ENCODE data around the gene CAMK1D.

DNA sequence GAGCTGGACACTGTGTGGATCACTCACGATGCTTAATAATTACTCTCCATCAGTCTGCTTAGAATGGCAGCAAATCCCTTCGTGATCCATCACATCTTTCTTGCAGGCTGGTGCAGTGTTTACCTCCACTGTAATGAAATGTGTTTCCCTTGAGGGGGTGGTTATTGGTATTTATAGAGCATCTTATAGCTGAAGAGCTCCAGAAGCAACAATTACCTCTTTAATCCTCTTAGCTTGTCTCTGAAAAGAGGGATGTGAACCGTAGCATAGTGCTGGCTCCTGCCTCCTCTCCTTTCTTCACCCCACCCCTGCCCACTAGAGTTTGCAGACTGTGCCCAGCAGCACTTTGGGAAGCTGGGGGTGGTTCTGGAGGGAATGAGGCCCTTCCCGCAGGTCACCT lies 132.6 kb downstream of the CAMK1D start:
- TF ChIP-seq, protein P1, sequence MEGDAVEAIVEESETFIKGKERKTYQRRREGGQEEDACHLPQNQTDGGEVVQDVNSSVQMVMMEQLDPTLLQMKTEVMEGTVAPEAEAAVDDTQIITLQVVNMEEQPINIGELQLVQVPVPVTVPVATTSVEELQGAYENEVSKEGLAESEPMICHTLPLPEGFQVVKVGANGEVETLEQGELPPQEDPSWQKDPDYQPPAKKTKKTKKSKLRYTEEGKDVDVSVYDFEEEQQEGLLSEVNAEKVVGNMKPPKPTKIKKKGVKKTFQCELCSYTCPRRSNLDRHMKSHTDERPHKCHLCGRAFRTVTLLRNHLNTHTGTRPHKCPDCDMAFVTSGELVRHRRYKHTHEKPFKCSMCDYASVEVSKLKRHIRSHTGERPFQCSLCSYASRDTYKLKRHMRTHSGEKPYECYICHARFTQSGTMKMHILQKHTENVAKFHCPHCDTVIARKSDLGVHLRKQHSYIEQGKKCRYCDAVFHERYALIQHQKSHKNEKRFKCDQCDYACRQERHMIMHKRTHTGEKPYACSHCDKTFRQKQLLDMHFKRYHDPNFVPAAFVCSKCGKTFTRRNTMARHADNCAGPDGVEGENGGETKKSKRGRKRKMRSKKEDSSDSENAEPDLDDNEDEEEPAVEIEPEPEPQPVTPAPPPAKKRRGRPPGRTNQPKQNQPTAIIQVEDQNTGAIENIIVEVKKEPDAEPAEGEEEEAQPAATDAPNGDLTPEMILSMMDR (conservative IDR thresholded peaks at IDR 0.05 in 1 of 2, IDR thresholded peaks at IDR 0.05 in 1 of 2; ENCODE audit: extremely low read depth in 1 of 2, insufficient read depth in 1 of 2, low read depth in 1 of 2, low read length in 2 of 2), result no peak
- TF ChIP-seq EZH2 (IDR thresholded peaks at IDR 0.05; ENCODE audit: borderline replicate concordance, low read length), result no peak
